OCI-LY7 (cell line): ENCODE data around the gene ITGA7. TPM values are rescaled to one million over a fixed set of nuclear protein-coding genes. Genes with fewer than 3 reads are reported as not detected.

ENCODE experiments used
- BruUV-seq: library from RNA; stranded (reverse); fragments of 400-500 nt; replicated peaks from 2 replicates; lab custom pipeline; 2021; lab: Mats Ljungman, UMichigan
- CTCF ChIA-PET: fragments of 300-600 bp; sonication (Branson Sonifier 250); formaldehyde crosslinking; loops from one replicate; lab custom pipeline; 2022; ENCODE audit warnings: antibody characterized with exemption; ENCODE audit not compliant: unreplicated experiment; lab: Charles Lee
- POLR2A ChIA-PET: fragments of 300-600 bp; sonication (Branson Sonifier 250); formaldehyde crosslinking; loops from one replicate; lab custom pipeline; 2022; ENCODE audit warnings: antibody characterized with exemption; lab: Charles Lee
- DNase-seq: peaks from one replicate; pipeline ENCODE4 v3.0.0-alpha.2; 2015; ENCODE audit warnings: low spot score
- H2AFZ ChIP-seq: fragments of 200-600 bp; sonication (generic), shearing (Covaris generic); 2 replicates; pipeline ENCODE4 v1.6.1; 2014; ENCODE audit warnings: mild to moderate bottlenecking, antibody characterized with exemption, low read length, moderate library complexity
- H3K27ac ChIP-seq: fragments of 200-600 bp; sonication (generic); 2 replicates; pipeline ENCODE4 v1.5.1; 2014; ENCODE audit warnings: mixed run types, low read depth, mild to moderate bottlenecking, moderate library complexity, low read length, inconsistent platforms; ENCODE audit not compliant: poor library complexity, severe bottlenecking
- H3K36me3 ChIP-seq: fragments of 200-600 bp; sonication (generic); 2 replicates; pipeline ENCODE4 v1.6.1; 2014; ENCODE audit warnings: mild to moderate bottlenecking, antibody characterized with exemption, low read length, moderate library complexity, mixed read lengths; ENCODE audit not compliant: insufficient read depth
- H3K4me1 ChIP-seq: fragments of 200-600 bp; sonication (generic); 2 replicates; pipeline ENCODE4 v1.5.1; 2014; ENCODE audit warnings: mild to moderate bottlenecking, low read length; ENCODE audit not compliant: insufficient read depth, poor library complexity, severe bottlenecking
- H3K4me2 ChIP-seq: fragments of 200-600 bp; sonication (generic); 2 replicates; pipeline ENCODE4 v1.6.1; 2014; ENCODE audit warnings: mild to moderate bottlenecking, low read length
- H3K4me3 ChIP-seq: fragments of 200-600 bp; sonication (generic); 2 replicates; pipeline ENCODE4 v1.5.1; 2014; ENCODE audit warnings: mild to moderate bottlenecking, low read depth, low read length; ENCODE audit not compliant: poor library complexity, severe bottlenecking
- H3K79me2 ChIP-seq: fragments of 200-600 bp; sonication (generic); 2 replicates; pipeline ENCODE4 v1.6.1; 2016; ENCODE audit warnings: low read depth, mild to moderate bottlenecking, low read length, moderate library complexity, mixed read lengths; ENCODE audit not compliant: insufficient read depth
- H3K9me2 ChIP-seq: fragments of 200-600 bp; sonication (generic); 2 replicates; pipeline ENCODE4 v1.6.1; 2016; ENCODE audit warnings: mild to moderate bottlenecking, low read length, mixed read lengths; ENCODE audit not compliant: insufficient read depth
- H3K9me3 ChIP-seq: fragments of 200-600 bp; sonication (generic); 2 replicates; pipeline ENCODE4 v1.6.1; 2014; ENCODE audit warnings: mild to moderate bottlenecking, mixed run types, low read length, mixed read lengths
- H4K20me1 ChIP-seq: fragments of 200-600 bp; sonication (generic); 2 replicates; pipeline ENCODE4 v1.6.1; 2014; ENCODE audit warnings: mild to moderate bottlenecking, antibody characterized with exemption, low read length, moderate library complexity, mixed read lengths; ENCODE audit not compliant: insufficient read depth
- EZH2phosphoT487 ChIP-seq: fragments of 200-600 bp; sonication (generic); IDR thresholded peaks from 2 replicates; pipeline ENCODE4 v1.6.1; 2018; ENCODE audit warnings: low read depth, borderline replicate concordance, mild to moderate bottlenecking, mixed run types, antibody characterized with exemption, low read length, moderate library complexity, mixed read lengths
- intact Hi-C: fragments of 100-400 bp; cut with micrococcal nuclease; formaldehyde crosslinking; loops from one replicate; pipeline ENCODE4 v1.10.0; 2022; ENCODE audit not compliant: unreplicated experiment
- total RNA-seq, 2 experiments: library from RNA; depleted of rRNA in 1 of 2; stranded (reverse); fragments of >200 nt in 1 of 2; shearing (Covaris generic) in 1 of 2; gene quantifications; 2 replicates each; pipeline ENCODE4 v1.2.3, GENCODE V29; 2014 to 2022
- TF ChIP-seq, protein P1 (sequence below): fragments of 200-600 bp; sonication (generic); conservative IDR thresholded peaks from 2 replicates; pipeline ENCODE4 v1.5.1; 2014; ENCODE audit warnings: mild to moderate bottlenecking, antibody characterized with exemption, low read length, moderate library complexity, mixed read lengths

Gene ITGA7
- total RNA-seq, 2 experiments from 2014 or later: 1.5 to 4.0 TPM

GRCh38 chr12:55663391-55663790 is 44.3 kb downstream of the ITGA7 start:
- no peaks in the 10 kb centered on the region for H3K79me2 ChIP-seq
- H3K27ac ChIP-seq: no peak overlapping the region
- no peaks in the 10 kb centered on the region for H3K4me1 ChIP-seq
- H2AFZ ChIP-seq: no peak overlapping the region
- no peaks in the 10 kb centered on the region for H3K9me3 ChIP-seq
- H3K9me2 ChIP-seq: no peaks in the 10 kb centered on the region
- no peak overlapping the region for H3K4me2 ChIP-seq
- ChIA-PET POLR2A (interaction anchor here (1.2 kb wide), 1 partner anchor 9 kb away, joined by 4 read pairs; no protein-coding TSS in a partner anchor), CTCF (no interaction called here)
- intact Hi-C loops: no loop called here
- no peaks in the 10 kb centered on the region for H3K36me3 ChIP-seq
- no TSS peak for BruUV-seq
- DNase-seq: no peak
- no peak overlapping the region for H3K4me3 ChIP-seq
- H4K20me1 ChIP-seq: no peaks in the 10 kb centered on the region
- TF ChIP-seq, protein P1, sequence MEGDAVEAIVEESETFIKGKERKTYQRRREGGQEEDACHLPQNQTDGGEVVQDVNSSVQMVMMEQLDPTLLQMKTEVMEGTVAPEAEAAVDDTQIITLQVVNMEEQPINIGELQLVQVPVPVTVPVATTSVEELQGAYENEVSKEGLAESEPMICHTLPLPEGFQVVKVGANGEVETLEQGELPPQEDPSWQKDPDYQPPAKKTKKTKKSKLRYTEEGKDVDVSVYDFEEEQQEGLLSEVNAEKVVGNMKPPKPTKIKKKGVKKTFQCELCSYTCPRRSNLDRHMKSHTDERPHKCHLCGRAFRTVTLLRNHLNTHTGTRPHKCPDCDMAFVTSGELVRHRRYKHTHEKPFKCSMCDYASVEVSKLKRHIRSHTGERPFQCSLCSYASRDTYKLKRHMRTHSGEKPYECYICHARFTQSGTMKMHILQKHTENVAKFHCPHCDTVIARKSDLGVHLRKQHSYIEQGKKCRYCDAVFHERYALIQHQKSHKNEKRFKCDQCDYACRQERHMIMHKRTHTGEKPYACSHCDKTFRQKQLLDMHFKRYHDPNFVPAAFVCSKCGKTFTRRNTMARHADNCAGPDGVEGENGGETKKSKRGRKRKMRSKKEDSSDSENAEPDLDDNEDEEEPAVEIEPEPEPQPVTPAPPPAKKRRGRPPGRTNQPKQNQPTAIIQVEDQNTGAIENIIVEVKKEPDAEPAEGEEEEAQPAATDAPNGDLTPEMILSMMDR: no peak
- no peak for TF ChIP-seq EZH2phosphoT487

GRCh38 chr12:55659486-55660385 is 48.0 kb downstream of the ITGA7 start:
- H3K4me3 ChIP-seq: no peak overlapping the region
- no peaks in the 10 kb centered on the region for H3K79me2 ChIP-seq
- no peaks in the 10 kb centered on the region for H3K9me2 ChIP-seq
- no peaks in the 10 kb centered on the region for H3K36me3 ChIP-seq
- no peaks in the 10 kb centered on the region for H4K20me1 ChIP-seq
- ChIA-PET CTCF (no interaction called here), POLR2A (no interaction called here)
- no peak overlapping the region for H3K4me2 ChIP-seq
- H3K27ac ChIP-seq: no peak overlapping the region
- intact Hi-C loops: loop anchor here (1.0 kb wide), 3 partner anchors 22 to 78 kb away; a partner anchor contains a TSS
- H3K4me1 ChIP-seq: no peaks in the 10 kb centered on the region
- peak; percentile 61 for DNase-seq
- H3K9me3 ChIP-seq: no peaks in the 10 kb centered on the region
- BruUV-seq: no TSS peak
- TF ChIP-seq EZH2phosphoT487: no peak
- TF ChIP-seq, protein P1: peak; percentile 84
- H2AFZ ChIP-seq: no peak overlapping the region
